GM23248 (cell line): ENCODE results near the gene NUP98.

Experiments used
- EZH2 ChIP-seq: fragments of 200-600 bp; sonication (generic); IDR thresholded peaks from 2 replicates; pipeline ENCODE4 v1.6.1; 2018; ENCODE audit warnings: antibody characterized with exemption, mild to moderate bottlenecking; ENCODE audit not compliant: insufficient read depth, poor library complexity, severe bottlenecking
- EZH2phosphoT487 ChIP-seq: fragments of 200-600 bp; sonication (generic); IDR thresholded peaks from 2 replicates; pipeline ENCODE4 v1.6.1; 2018; ENCODE audit warnings: antibody characterized with exemption, moderate library complexity, mild to moderate bottlenecking, low read depth; ENCODE audit not compliant: insufficient read depth

DNA sequence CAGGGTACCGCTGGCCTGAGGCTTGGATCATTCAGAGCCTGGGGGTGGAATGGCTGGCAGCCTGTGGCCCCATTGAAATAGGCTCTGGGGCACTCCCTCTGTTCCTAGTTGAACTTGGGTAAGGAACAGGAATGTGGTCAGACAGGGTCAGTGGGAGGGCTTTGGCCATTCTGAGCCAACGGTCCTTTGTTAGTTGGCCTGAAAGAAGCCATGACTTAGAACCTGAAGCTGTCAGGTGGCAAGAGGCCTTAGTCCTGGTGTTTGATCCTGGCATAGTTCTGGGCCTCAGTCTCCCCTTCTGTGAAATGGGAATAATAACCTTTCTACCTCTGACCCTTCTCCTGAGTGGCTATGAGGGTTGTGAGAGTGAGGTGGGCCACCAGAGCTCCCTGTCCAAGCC lies 19.3 kb upstream of the NUP98 start:
- no peak for TF ChIP-seq EZH2
- no peak for TF ChIP-seq EZH2phosphoT487
